Vagina (tissue), 2 donors: ENCODE measurements around the gene CFAP46. TPM values are rescaled to one million over a fixed set of nuclear protein-coding genes. Genes with fewer than 3 reads are reported as not detected.

Experiments used
- DNase-seq, 2 donors: peaks; one replicate each; pipeline ENCODE4 v3.0.0-alpha.2; 2017; ENCODE audit errors: extremely low spot score in 2 of 2
- H3K27ac ChIP-seq: fragments of 200-600 bp; sonication (generic); one replicate; pipeline ENCODE4 v1.5.1; 2019
- H3K27me3 ChIP-seq: fragments of 200-600 bp; sonication (generic); one replicate; pipeline ENCODE4 v1.5.1; 2019
- H3K36me3 ChIP-seq, 2 donors: fragments of 200-600 bp; sonication (generic); one replicate each; pipeline ENCODE4 v1.5.1; 2017 to 2019
- H3K4me1 ChIP-seq: fragments of 200-600 bp; sonication (generic); one replicate; pipeline ENCODE4 v1.5.1; 2019
- H3K4me3 ChIP-seq, 2 donors: fragments of 200-600 bp; sonication (generic); 1 replicate in 1 of 2; 2 replicates in 1 of 2; pipeline ENCODE4 v1.5.1; 2016 to 2019
- H3K9me3 ChIP-seq: fragments of 200-600 bp; sonication (generic); one replicate; pipeline ENCODE4 v1.5.1; 2019
- POLR2A ChIP-seq, 2 donors: fragments of 450-650 bp; IDR thresholded peaks; one replicate each; pipeline ENCODE4 v1.6.1; 2017; ENCODE audit warnings: antibody characterized with exemption in 2 of 2, mild to moderate bottlenecking in 2 of 2, moderate library complexity in 2 of 2
- POLR2AphosphoS5 ChIP-seq, 2 donors: sonication (generic); formaldehyde crosslinking; IDR thresholded peaks; one replicate each; pipeline ENCODE4 v1.9.0; 2017; ENCODE audit warnings: antibody characterized with exemption in 2 of 2, mild to moderate bottlenecking in 2 of 2, low read depth in 1 of 2; ENCODE audit not compliant: insufficient read depth in 1 of 2
- intact Hi-C: fragments of 100-400 bp; cut with DNase I; formaldehyde crosslinking; loops from one replicate; pipeline ENCODE4 v1.15.1; 2023
- total RNA-seq: library from RNA; depleted of rRNA; stranded (reverse); fragments of >200 nt; gene quantifications from one replicate; pipeline ENCODE4 v1.2.3, GENCODE V29; 2016
- TF ChIP-seq, protein P1 (sequence below), 3 experiments: fragments of 450-650 bp in 2 of 3; fragments of 200-600 bp in 1 of 3; sonication (generic) in 1 of 3; IDR thresholded peaks; one replicate each; pipeline ENCODE4 v1.5.1; 2017 to 2019; ENCODE audit warnings: antibody characterized with exemption in 3 of 3, mild to moderate bottlenecking in 2 of 3, moderate library complexity in 2 of 3

CFAP46 gene
- total RNA-seq, 1 donor from 2014 or later = not detected

DNA sequence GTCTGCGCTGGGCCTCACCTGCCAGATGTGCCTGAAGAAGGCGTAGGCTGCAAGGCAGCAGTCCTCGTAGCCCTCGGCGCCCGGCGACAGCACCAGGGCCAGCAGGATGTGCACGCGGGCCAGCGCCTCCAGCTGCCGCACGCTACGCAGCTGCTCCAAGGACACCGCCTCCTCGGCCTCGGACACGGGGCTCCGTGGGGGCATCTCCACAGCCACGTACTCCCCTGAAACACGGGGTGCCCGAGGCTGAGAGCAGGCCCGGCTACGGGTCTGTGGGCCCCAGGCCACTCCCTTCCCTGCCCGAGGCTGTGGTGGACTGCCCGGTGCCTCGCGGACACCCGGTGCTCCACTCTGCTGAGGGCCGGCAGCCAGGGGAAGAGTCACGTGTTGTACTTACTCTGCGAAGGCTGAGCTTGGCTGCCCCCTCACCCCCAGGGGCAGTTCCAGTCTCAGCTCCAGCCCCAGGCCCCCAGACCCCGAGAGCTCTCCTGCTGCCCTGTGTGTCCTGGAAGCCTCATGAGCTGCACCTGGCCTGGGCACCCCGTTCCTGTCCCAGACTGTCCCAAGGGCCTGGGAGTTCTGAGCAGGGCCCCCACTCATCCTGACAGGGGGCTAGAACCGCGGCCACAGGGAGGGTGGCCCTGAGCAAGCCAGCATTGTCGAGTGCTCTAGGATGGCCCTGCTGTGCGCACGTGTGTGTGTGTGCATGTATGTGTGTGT, 62.8 kb downstream of the CFAP46 start:
- TF ChIP-seq POLR2A (IDR thresholded peaks at IDR 0.05) (no peak), POLR2AphosphoS5 (IDR thresholded peaks at IDR 0.05; ENCODE audit: insufficient read depth in 1 of 2, low read depth in 1 of 2) (no peak)
- TF ChIP-seq, protein P1, sequence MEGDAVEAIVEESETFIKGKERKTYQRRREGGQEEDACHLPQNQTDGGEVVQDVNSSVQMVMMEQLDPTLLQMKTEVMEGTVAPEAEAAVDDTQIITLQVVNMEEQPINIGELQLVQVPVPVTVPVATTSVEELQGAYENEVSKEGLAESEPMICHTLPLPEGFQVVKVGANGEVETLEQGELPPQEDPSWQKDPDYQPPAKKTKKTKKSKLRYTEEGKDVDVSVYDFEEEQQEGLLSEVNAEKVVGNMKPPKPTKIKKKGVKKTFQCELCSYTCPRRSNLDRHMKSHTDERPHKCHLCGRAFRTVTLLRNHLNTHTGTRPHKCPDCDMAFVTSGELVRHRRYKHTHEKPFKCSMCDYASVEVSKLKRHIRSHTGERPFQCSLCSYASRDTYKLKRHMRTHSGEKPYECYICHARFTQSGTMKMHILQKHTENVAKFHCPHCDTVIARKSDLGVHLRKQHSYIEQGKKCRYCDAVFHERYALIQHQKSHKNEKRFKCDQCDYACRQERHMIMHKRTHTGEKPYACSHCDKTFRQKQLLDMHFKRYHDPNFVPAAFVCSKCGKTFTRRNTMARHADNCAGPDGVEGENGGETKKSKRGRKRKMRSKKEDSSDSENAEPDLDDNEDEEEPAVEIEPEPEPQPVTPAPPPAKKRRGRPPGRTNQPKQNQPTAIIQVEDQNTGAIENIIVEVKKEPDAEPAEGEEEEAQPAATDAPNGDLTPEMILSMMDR (IDR thresholded peaks at IDR 0.05) = no peak
- Histone ChIP-seq H3K27ac (no peak overlapping the region), H3K4me1 (peaks cover 5% of the 10 kb centered on the region), H3K27me3 (no peaks in the 10 kb centered on the region), H3K9me3 (no peaks in the 10 kb centered on the region), H3K4me3 (no peak overlapping the region), H3K36me3 (no peaks in the 10 kb centered on the region)
- intact Hi-C loops = no loop called here
- DNase-seq = no peak

DNA sequence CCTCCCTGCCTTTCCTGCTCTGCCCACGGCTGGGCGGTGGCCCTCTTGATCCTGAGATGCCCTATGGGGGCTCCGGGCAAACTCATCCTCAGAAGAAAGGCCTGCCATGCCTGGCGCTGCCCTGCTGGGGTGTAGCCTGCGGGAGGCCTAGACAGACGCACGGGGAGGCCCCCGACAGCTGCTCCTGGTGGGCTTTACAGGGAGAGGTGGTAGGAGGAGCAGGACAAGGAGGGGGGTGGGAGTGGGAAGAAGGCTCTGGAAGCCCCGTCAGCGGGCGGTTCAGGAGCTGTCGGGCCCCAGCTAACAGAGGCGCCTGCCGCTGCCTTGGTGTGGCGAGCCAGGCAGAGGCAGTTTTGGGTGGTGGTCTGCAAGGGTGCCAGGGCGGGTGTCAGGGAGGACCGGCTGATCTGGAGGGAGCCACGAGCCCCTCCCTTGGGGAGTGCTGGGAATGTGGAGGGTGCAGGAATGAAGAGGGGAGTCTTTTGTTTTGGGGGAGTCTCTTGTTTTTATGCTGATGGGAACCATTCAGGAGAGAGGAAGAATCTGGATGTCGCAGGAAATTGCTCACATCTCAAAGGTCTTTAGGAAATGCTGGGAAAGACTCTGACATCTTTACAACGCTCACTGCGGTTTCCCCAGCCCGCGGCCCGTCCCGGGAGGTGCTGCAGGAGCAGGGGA, 63.5 kb downstream of the CFAP46 start:
- no peak overlapping the region for H3K27ac ChIP-seq
- TF ChIP-seq POLR2AphosphoS5 (IDR thresholded peaks at IDR 0.05; ENCODE audit: insufficient read depth in 1 of 2, low read depth in 1 of 2) = no peak
- TF ChIP-seq, protein P1 (IDR thresholded peaks at IDR 0.05) = no peak
- TF ChIP-seq POLR2A (IDR thresholded peaks at IDR 0.05) = no peak
- intact Hi-C loops = no loop called here

DNA sequence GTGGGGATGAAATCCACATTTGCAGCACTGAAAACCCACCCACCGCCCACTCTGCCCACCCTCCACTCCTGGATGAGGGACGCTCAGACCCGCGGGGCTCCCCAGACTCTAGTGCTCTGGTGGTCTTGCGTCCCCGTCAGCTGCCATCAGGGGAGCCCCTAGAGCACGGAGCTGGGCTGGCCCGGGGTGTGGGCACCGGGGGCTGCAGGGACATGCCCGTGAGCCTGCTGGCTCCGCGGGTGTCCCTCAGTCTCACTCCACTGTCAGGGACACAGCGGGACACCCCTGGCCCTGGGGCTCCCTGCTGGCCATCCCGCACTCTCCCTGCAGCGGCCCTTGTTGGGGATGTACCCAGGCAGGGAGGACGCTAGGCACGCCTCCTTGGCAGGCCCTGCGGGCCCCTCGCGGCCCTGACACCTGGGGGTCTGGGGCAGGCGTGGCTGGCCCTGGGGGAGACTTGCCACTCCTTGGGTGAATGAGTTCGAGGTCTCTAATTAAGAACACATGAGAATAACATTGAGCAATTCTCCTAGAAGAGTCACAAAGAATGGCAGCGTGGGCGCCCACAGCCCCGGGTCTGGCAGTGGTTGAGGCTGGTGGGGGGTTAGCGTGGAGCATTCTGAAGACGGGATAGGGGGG, 64.2 kb downstream of the CFAP46 start:
- intact Hi-C loops = no loop called here
- Histone ChIP-seq H3K9me3 (no peaks in the 10 kb centered on the region), H3K36me3 (no peaks in the 10 kb centered on the region), H3K27ac (no peak overlapping the region), H3K4me3 (no peak overlapping the region), H3K4me1 (peaks cover 5% of the 10 kb centered on the region), H3K27me3 (no peaks in the 10 kb centered on the region)
- DNase-seq = no peak
- TF ChIP-seq POLR2AphosphoS5 (IDR thresholded peaks at IDR 0.05; ENCODE audit: insufficient read depth in 1 of 2, low read depth in 1 of 2) (no peak), POLR2A (IDR thresholded peaks at IDR 0.05) (no peak)
- TF ChIP-seq, protein P1 (IDR thresholded peaks at IDR 0.05) = no peak

More for the DNA sequence above, 63.5 kb downstream of the CFAP46 start:
- Histone ChIP-seq H3K9me3 (no peaks in the 10 kb centered on the region), H3K27me3 (no peaks in the 10 kb centered on the region), H3K4me3 (no peak overlapping the region), H3K36me3 (no peaks in the 10 kb centered on the region), H3K4me1 (peaks cover 5% of the 10 kb centered on the region)
- DNase-seq = no peak

DNA sequence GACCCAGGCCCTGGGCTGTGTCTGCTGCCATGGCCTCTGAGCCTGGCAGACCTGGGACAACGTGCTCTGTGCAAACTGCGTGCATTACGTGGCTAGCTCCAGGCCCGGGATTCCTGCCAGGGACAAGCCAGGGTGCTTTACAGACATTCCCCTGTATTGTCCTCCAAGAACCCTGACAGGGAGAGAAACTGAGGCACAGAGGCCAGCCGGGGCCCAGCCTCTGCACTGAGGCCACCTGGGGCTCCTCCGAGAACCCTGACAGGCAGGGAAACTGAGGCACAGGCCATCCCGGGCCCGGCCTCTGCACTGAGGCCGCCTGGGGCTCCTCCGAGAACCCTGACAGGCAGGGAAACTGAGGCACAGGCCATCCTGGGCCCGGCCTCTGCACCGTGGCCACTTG, 64.9 kb downstream of the CFAP46 start:
- H3K27ac ChIP-seq = no peak overlapping the region
- no peaks in the 10 kb centered on the region for H3K36me3 ChIP-seq
- no peaks in the 10 kb centered on the region for H3K27me3 ChIP-seq
- H3K4me1 ChIP-seq = peaks cover 5% of the 10 kb centered on the region
- no peak overlapping the region for H3K4me3 ChIP-seq
- no peaks in the 10 kb centered on the region for H3K9me3 ChIP-seq
- intact Hi-C loops = no loop called here
- TF ChIP-seq POLR2AphosphoS5 (IDR thresholded peaks at IDR 0.05; ENCODE audit: insufficient read depth in 1 of 2, low read depth in 1 of 2) (no peak), POLR2A (IDR thresholded peaks at IDR 0.05) (no peak)
- TF ChIP-seq, protein P1 (IDR thresholded peaks at IDR 0.05) = no peak
- DNase-seq = no peak
